ENCODE data around the gene SLCO2B1.

The SLCO2B1 gene

DNA sequence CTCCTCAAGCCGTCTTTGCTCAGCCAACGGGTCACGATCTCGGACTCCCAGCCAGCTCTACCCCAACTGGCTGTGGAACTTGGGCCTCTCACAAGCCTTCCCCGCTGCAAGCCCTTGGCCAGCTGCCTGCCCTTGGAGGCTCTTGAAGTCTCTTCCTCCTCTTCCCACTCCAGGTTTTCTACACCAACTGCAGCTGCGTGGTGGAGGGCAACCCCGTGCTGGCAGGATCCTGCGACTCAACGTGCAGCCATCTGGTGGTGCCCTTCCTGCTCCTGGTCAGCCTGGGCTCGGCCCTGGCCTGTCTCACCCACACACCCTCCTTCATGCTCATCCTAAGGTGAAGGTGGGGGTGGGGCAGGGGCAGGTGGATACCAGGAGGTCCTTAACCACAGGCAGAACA, 49.1 kb downstream of the SLCO2B1 start:
- TF ChIP-seq ZNF8 (CRISPR knock-in tag; IDR thresholded peaks at IDR 0.05) (no peak), ISL1 (CRISPR knock-in tag; IDR thresholded peaks at IDR 0.05) (no peak), ARNTL (CRISPR knock-in tag; IDR thresholded peaks at IDR 0.05; ENCODE audit: borderline replicate concordance, low read depth) (no peak), RARB (CRISPR knock-in tag; IDR thresholded peaks at IDR 0.05) (no peak), OSR1 (CRISPR knock-in tag; IDR thresholded peaks at IDR 0.05) (no peak), PPARA (CRISPR knock-in tag; IDR thresholded peaks at IDR 0.05; ENCODE audit: borderline replicate concordance) (no peak), TOX (CRISPR knock-in tag; IDR thresholded peaks at IDR 0.05; ENCODE audit: borderline replicate concordance) (no peak), TCF4 (CRISPR knock-in tag; IDR thresholded peaks at IDR 0.05; ENCODE audit: borderline replicate concordance) (no peak), ZC3H10 (CRISPR knock-in tag; IDR thresholded peaks at IDR 0.05) (no peak), SNAI2 (CRISPR knock-in tag; IDR thresholded peaks at IDR 0.05) (no peak), CSDC2 (CRISPR knock-in tag; IDR thresholded peaks at IDR 0.05) (no peak), ZNF70 (CRISPR knock-in tag; IDR thresholded peaks at IDR 0.05) (no peak)
- TF ChIP-seq, protein P1, sequence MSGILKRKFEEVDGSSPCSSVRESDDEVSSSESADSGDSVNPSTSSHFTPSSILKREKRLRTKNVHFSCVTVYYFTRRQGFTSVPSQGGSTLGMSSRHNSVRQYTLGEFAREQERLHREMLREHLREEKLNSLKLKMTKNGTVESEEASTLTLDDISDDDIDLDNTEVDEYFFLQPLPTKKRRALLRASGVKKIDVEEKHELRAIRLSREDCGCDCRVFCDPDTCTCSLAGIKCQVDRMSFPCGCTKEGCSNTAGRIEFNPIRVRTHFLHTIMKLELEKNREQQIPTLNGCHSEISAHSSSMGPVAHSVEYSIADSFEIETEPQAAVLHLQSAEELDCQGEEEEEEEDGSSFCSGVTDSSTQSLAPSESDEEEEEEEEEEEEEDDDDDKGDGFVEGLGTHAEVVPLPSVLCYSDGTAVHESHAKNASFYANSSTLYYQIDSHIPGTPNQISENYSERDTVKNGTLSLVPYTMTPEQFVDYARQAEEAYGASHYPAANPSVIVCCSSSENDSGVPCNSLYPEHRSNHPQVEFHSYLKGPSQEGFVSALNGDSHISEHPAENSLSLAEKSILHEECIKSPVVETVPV (CRISPR knock-in tag; IDR thresholded peaks at IDR 0.05) = no peak
- TF ChIP-seq, protein P2, sequence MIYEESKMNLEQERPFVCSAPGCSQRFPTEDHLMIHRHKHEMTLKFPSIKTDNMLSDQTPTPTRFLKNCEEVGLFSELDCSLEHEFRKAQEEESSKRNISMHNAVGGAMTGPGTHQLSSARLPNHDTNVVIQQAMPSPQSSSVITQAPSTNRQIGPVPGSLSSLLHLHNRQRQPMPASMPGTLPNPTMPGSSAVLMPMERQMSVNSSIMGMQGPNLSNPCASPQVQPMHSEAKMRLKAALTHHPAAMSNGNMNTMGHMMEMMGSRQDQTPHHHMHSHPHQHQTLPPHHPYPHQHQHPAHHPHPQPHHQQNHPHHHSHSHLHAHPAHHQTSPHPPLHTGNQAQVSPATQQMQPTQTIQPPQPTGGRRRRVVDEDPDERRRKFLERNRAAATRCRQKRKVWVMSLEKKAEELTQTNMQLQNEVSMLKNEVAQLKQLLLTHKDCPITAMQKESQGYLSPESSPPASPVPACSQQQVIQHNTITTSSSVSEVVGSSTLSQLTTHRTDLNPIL (CRISPR knock-in tag; IDR thresholded peaks at IDR 0.05; ENCODE audit: low read depth) = no peak
- TF ChIP-seq, protein P3, sequence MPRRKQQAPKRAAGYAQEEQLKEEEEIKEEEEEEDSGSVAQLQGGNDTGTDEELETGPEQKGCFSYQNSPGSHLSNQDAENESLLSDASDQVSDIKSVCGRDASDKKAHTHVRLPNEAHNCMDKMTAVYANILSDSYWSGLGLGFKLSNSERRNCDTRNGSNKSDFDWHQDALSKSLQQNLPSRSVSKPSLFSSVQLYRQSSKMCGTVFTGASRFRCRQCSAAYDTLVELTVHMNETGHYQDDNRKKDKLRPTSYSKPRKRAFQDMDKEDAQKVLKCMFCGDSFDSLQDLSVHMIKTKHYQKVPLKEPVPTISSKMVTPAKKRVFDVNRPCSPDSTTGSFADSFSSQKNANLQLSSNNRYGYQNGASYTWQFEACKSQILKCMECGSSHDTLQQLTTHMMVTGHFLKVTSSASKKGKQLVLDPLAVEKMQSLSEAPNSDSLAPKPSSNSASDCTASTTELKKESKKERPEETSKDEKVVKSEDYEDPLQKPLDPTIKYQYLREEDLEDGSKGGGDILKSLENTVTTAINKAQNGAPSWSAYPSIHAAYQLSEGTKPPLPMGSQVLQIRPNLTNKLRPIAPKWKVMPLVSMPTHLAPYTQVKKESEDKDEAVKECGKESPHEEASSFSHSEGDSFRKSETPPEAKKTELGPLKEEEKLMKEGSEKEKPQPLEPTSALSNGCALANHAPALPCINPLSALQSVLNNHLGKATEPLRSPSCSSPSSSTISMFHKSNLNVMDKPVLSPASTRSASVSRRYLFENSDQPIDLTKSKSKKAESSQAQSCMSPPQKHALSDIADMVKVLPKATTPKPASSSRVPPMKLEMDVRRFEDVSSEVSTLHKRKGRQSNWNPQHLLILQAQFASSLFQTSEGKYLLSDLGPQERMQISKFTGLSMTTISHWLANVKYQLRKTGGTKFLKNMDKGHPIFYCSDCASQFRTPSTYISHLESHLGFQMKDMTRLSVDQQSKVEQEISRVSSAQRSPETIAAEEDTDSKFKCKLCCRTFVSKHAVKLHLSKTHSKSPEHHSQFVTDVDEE (CRISPR knock-in tag; IDR thresholded peaks at IDR 0.05) = no peak
- TF ChIP-seq, protein P4, sequence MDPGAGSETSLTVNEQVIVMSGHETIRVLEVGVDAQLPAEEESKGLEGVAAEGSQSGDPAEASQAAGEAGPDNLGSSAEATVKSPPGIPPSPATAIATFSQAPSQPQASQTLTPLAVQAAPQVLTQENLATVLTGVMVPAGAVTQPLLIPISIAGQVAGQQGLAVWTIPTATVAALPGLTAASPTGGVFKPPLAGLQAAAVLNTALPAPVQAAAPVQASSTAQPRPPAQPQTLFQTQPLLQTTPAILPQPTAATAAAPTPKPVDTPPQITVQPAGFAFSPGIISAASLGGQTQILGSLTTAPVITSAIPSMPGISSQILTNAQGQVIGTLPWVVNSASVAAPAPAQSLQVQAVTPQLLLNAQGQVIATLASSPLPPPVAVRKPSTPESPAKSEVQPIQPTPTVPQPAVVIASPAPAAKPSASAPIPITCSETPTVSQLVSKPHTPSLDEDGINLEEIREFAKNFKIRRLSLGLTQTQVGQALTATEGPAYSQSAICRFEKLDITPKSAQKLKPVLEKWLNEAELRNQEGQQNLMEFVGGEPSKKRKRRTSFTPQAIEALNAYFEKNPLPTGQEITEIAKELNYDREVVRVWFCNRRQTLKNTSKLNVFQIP (CRISPR knock-in tag; IDR thresholded peaks at IDR 0.05; ENCODE audit: borderline replicate concordance, low read depth) = no peak
- no peak for ATAC-seq

DNA sequence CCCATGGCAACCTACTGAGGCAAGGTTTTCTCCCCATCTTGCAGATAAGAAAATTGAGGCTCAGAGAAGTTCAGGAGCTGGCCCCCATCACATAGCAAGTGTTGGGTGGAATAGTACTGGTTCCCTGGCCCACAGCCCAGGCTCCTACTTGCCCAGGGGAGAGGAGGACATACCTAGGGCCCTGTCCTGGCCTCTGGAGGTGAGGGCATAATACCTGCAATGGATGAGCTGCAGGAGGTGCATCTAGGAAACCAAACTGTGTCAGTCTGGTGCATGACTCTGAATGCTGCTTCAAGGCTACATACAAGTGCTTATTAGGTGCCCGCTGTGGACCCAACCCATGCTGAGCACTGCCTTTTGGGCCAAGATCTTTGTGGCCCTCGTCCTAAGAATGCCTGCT, 49.6 kb downstream of the SLCO2B1 start:
- no peak for ATAC-seq
- no peak for TF ChIP-seq BACH2 (CRISPR knock-in tag; IDR thresholded peaks at IDR 0.05; ENCODE audit: borderline replicate concordance)
- TF ChIP-seq SNAI2 (CRISPR knock-in tag; IDR thresholded peaks at IDR 0.05) = no peak
- TF ChIP-seq, protein P4 (CRISPR knock-in tag; IDR thresholded peaks at IDR 0.05; ENCODE audit: borderline replicate concordance, low read depth) = no peak
- no peak for TF ChIP-seq ISL1 (CRISPR knock-in tag; IDR thresholded peaks at IDR 0.05)
- TF ChIP-seq, protein P3 (CRISPR knock-in tag; IDR thresholded peaks at IDR 0.05) = no peak
- no peak for TF ChIP-seq ZFP3 (CRISPR knock-in tag; IDR thresholded peaks at IDR 0.05)
- TF ChIP-seq ZNF70 (CRISPR knock-in tag; IDR thresholded peaks at IDR 0.05) = no peak
- TF ChIP-seq ARNTL (CRISPR knock-in tag; IDR thresholded peaks at IDR 0.05; ENCODE audit: borderline replicate concordance, low read depth) = no peak

All from SK-N-SH treated with all-trans-retinoic acid at 6 μM for 48 hours (cell line).